Fibroblast of mammary gland (primary cell): Measurements from ENCODE around the gene EGLN3.

Experiments used
- DNase-seq: peaks from one replicate; pipeline ENCODE4 v3.0.0-alpha.2; 2010; ENCODE audit warnings: low read depth
- H3K4me3 ChIP-seq: 2 replicates; pipeline ENCODE4 v1.5.1; 2011; ENCODE audit warnings: low read depth, mild to moderate bottlenecking, low read length, moderate library complexity; ENCODE audit not compliant: control insufficient read depth
- CTCF ChIP-seq: conservative IDR thresholded peaks from 2 replicates; pipeline ENCODE4 v1.5.1; 2011; ENCODE audit warnings: low read depth, low read length, inconsistent platforms; ENCODE audit not compliant: control insufficient read depth, insufficient read depth

Gene EGLN3

DNA sequence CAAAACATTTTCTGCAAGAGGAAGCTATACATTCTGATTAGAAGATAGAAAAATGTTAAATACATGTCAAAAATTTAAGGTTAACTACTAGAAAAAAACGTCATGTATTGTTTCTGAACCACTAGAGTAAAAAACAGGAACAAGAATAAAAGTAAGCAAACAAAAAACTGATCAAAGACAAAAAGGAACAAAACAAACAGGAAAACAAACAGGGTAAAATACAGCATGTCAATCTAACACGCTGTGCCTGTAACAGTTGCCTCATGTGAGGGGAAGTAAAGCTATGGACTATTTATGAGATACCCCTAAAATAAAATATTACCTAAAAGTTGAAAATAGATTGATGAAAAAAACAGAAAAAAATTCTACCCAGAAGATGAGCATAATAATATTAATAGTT lies 43.9 kb downstream of the EGLN3 start:
- no peak for TF ChIP-seq CTCF
- no peak for DNase-seq
- H3K4me3 ChIP-seq, result no peak overlapping the region

DNA sequence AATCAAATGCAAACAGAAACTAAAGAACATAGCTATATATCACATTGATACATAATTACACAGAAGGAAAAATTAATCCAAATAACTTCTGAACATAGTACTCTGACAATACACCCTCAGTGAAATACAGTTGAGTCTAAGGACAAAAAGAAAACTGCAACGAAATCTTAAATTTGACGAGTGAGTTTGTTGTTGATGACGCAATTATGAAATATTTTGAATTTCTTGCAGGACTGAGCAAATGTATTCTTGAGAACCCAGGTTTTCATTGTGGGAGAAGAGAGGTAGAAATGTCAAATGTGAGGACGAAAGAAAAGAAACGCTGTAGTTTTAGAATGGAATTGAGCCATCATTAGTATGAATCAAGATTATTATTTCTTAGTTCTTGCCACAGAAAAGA lies 46.3 kb downstream of the EGLN3 start:
- TF ChIP-seq CTCF, result no peak
- no peak overlapping the region for H3K4me3 ChIP-seq
- DNase-seq, result no peak

- no peak for TF ChIP-seq CTCF
- H3K4me3 ChIP-seq, result no peak overlapping the region
- no peak for DNase-seq
Observed at GRCh38 chr14:33903369-33903768, 47.5 kb downstream of the EGLN3 start.

DNA sequence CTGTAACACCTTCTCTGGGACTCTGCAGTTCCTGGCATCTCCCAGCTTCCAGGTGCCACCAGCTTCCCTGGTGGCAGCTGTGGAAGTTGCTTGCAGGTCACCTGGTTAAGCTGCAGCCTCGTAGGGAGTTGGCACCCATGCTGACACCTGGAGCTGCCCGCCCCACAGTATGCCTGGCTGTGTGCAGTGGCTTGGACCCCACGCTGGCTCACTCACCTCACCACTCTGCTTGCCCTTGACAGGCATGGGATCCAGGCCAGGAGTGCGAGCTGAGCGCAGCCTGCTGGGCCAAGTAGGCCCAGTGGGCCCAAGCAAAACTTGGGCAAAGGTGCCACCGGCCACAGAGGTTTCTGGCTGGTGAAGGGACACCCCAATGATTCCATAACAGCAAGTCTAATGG lies 48.5 kb downstream of the EGLN3 start:
- TF ChIP-seq CTCF, result no peak
- DNase-seq, result no peak
- no peak overlapping the region for H3K4me3 ChIP-seq

DNA sequence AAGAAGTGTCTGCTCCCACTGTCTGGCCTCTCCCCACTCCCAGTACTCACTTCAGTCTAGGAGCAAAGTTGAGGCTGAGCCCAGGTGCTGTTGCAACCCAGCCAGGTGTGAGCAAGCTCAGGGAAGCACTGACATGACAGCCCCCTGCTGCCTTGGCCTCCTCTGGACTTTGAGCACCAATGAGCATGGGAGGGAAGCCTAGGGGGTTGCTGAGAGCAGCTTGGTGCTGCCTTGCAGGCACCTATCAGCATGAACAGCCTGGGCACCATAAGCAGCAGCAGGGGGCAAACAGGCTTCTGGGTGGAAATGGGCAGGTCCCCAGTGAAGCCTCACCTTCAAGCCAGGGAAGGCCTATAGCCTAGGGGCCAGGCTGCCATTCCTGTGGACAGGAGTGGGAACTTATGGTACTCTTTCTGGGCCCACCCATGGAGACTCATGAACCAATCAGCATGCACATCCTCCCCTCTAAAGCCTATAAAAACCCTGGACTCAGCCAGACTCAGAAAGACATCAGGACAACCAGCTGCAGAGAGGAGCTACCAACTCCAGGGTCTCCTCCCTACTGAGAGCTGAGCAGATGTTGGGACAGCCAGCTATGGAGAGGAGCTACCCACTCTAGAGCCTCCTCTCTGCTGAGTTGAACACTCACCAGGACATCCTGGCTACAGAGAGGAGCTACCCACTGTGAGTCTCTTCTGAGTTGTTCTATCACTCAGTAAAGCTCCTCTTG lies 49.3 kb downstream of the EGLN3 start:
- H3K4me3 ChIP-seq, result no peak overlapping the region
- DNase-seq, result no peak
- no peak for TF ChIP-seq CTCF

DNA sequence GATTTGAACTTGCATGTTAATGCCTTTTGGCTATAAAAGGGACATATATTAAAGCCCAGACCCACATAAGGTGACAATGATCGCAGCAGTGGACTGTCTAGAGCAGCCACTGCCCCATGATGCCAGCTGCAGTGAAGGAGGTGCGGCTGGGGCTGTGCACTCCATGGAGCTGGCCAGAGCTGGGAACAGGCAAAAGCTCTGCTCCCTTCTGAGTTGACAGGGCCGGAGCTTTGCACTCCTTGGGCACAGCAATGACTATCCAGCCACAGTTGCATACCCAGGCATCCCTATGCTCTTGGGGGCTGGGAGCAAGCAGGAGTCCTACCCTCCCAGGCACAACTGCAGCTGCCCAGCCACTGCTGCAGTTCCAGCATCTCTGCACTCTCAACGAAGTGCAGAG lies 50.2 kb downstream of the EGLN3 start:
- no peak overlapping the region for H3K4me3 ChIP-seq
- DNase-seq, result no peak
- TF ChIP-seq CTCF, result no peak
